ENCODE results near the gene DNAJC3.

Gene DNAJC3

GRCh38 chr13:95697052-95697680 lies 20.2 kb downstream of the DNAJC3 start:
- H3K4me1 ChIP-seq (ENCODE audit: control insufficient read depth, low read length): no peaks in the 10 kb centered on the region
- TF ChIP-seq EZH2phosphoT487 (IDR thresholded peaks at IDR 0.05; ENCODE audit: borderline replicate concordance, low read length): no peak
- TF ChIP-seq, protein P1, sequence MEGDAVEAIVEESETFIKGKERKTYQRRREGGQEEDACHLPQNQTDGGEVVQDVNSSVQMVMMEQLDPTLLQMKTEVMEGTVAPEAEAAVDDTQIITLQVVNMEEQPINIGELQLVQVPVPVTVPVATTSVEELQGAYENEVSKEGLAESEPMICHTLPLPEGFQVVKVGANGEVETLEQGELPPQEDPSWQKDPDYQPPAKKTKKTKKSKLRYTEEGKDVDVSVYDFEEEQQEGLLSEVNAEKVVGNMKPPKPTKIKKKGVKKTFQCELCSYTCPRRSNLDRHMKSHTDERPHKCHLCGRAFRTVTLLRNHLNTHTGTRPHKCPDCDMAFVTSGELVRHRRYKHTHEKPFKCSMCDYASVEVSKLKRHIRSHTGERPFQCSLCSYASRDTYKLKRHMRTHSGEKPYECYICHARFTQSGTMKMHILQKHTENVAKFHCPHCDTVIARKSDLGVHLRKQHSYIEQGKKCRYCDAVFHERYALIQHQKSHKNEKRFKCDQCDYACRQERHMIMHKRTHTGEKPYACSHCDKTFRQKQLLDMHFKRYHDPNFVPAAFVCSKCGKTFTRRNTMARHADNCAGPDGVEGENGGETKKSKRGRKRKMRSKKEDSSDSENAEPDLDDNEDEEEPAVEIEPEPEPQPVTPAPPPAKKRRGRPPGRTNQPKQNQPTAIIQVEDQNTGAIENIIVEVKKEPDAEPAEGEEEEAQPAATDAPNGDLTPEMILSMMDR (IDR thresholded peaks at IDR 0.05; ENCODE audit: low read depth, low read length, poor library complexity, severe bottlenecking): no peak
- H3K79me2 ChIP-seq (ENCODE audit: control insufficient read depth, low read length): peaks cover 22% of the 10 kb centered on the region
- no peaks in the 10 kb centered on the region for H3K36me3 ChIP-seq (ENCODE audit: control insufficient read depth, low read length)
- no peak overlapping the region for H3K27ac ChIP-seq (ENCODE audit: low read depth, low read length)
- no peak overlapping the region for H3K4me3 ChIP-seq (ENCODE audit: low read length)
- no peak overlapping the region for H3K4me2 ChIP-seq (ENCODE audit: low read length)
- H3F3A ChIP-seq (ENCODE audit: control insufficient read depth, insufficient read depth): no peaks in the 10 kb centered on the region
- peaks cover 7% of the 10 kb centered on the region; the same call in 1 of the 2 replicates for H4K20me1 ChIP-seq (ENCODE audit: control insufficient read depth, insufficient read depth, low read depth, low read length)
- H3K9me3 ChIP-seq (ENCODE audit: control insufficient read depth, insufficient read depth, low read length): no peaks in the 10 kb centered on the region
- H3K27me3 ChIP-seq (ENCODE audit: control insufficient read depth, low read length): no peaks in the 10 kb centered on the region
- H3K9me2 ChIP-seq (replicated peaks; ENCODE audit: control insufficient read depth, low read length): no peaks in the 10 kb centered on the region

DNA sequence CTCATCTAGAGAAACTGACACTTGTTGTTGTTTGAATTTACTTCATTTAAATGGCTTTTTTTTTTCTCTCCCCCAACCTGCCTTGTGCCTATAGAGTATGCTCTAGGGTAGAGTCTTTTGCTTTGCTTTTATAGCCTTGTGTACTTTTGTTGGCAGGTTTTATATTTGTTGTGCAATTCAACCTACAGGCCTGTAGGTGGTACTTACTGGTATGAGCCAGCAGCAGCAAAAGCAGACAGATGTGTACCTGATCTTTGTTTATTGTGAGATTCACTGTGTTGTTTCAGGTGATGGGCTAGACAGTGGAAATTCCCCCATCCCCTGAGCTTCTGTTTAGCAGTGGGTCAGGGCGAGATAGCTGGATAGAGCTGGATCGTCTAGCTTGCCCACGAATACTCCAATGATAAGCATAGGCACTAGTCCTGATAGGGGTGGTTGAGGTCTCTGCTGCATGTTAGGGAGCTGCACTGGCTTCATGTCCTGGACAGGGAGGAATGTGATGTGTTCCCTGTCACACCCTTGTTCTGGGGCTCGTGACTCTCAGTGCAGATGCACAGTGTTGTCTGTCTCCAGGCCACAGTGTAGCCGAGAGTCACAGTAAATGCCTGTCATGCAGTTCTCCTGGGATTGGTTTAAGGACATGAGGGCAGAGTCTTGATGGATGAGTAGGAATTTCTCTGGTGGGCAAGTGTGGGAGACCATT lies 21.3 kb downstream of the DNAJC3 start:
- TF ChIP-seq EZH2phosphoT487 (IDR thresholded peaks at IDR 0.05; ENCODE audit: borderline replicate concordance, low read length): no peak
- TF ChIP-seq, protein P1 (IDR thresholded peaks at IDR 0.05; ENCODE audit: low read depth, low read length, poor library complexity, severe bottlenecking): peak; percentile 37
- H3K4me3 ChIP-seq (ENCODE audit: low read length): no peak overlapping the region
- no peaks in the 10 kb centered on the region for H3K4me1 ChIP-seq (ENCODE audit: control insufficient read depth, low read length)
- peaks cover 31% of the 10 kb centered on the region for H3K79me2 ChIP-seq (ENCODE audit: control insufficient read depth, low read length)
- peaks cover 7% of the 10 kb centered on the region; the same call in 1 of the 2 replicates for H4K20me1 ChIP-seq (ENCODE audit: control insufficient read depth, insufficient read depth, low read depth, low read length)
- H3K27ac ChIP-seq (ENCODE audit: low read depth, low read length): no peak overlapping the region
- H3K9me2 ChIP-seq (replicated peaks; ENCODE audit: control insufficient read depth, low read length): no peaks in the 10 kb centered on the region
- H3F3A ChIP-seq (ENCODE audit: control insufficient read depth, insufficient read depth): no peaks in the 10 kb centered on the region
- H3K4me2 ChIP-seq (ENCODE audit: low read length): no peak overlapping the region
- H3K27me3 ChIP-seq (ENCODE audit: control insufficient read depth, low read length): no peaks in the 10 kb centered on the region
- H3K9me3 ChIP-seq (ENCODE audit: control insufficient read depth, insufficient read depth, low read length): no peaks in the 10 kb centered on the region
- no peaks in the 10 kb centered on the region for H3K36me3 ChIP-seq (ENCODE audit: control insufficient read depth, low read length)

GRCh38 chr13:95703576-95703975 lies 26.6 kb downstream of the DNAJC3 start:
- H3K36me3 ChIP-seq (ENCODE audit: control insufficient read depth, low read length): no peaks in the 10 kb centered on the region; the same call in 1 of the 2 replicates
- no peaks in the 10 kb centered on the region for H3F3A ChIP-seq (ENCODE audit: control insufficient read depth, insufficient read depth)
- peaks cover 10% of the 10 kb centered on the region; the same call in 1 of the 2 replicates for H3K4me1 ChIP-seq (ENCODE audit: control insufficient read depth, low read length)
- no peaks in the 10 kb centered on the region for H3K27me3 ChIP-seq (ENCODE audit: control insufficient read depth, low read length)
- H3K4me2 ChIP-seq (ENCODE audit: low read length): no peak overlapping the region
- peaks cover 82% of the 10 kb centered on the region for H3K79me2 ChIP-seq (ENCODE audit: control insufficient read depth, low read length)
- no peak for TF ChIP-seq EZH2phosphoT487 (IDR thresholded peaks at IDR 0.05; ENCODE audit: borderline replicate concordance, low read length)
- TF ChIP-seq, protein P1 (IDR thresholded peaks at IDR 0.05; ENCODE audit: low read depth, low read length, poor library complexity, severe bottlenecking): no peak
- no peak overlapping the region for H3K4me3 ChIP-seq (ENCODE audit: low read length)
- H3K9me3 ChIP-seq (ENCODE audit: control insufficient read depth, insufficient read depth, low read length): no peaks in the 10 kb centered on the region
- peaks cover 9% of the 10 kb centered on the region for H4K20me1 ChIP-seq (ENCODE audit: control insufficient read depth, insufficient read depth, low read depth, low read length)
- no peaks in the 10 kb centered on the region for H3K9me2 ChIP-seq (replicated peaks; ENCODE audit: control insufficient read depth, low read length)
- H3K27ac ChIP-seq (ENCODE audit: low read depth, low read length): no peak overlapping the region

All from DOHH2 (cell line).